Kidney (tissue), 14 donors: ENCODE measurements around the gene BMP7. TPM values are rescaled to one million over a fixed set of nuclear protein-coding genes. Genes with fewer than 3 reads are reported as not detected.

Source experiments
- DNase-seq, 5 donors: peaks; one replicate each; pipeline ENCODE4 v3.0.0-alpha.2; 2013 to 2020
- FAIRE-seq: peaks from 2 replicates; lab custom pipeline; 2012; peaks lifted over from hg19 to GRCh38; lab: Jason Lieb, UNC
- H3K27ac ChIP-seq, 2 donors: one replicate each; pipeline ENCODE4 v1.7.0; 2013; ENCODE audit warnings: low read depth in 2 of 2, low read length in 2 of 2, inconsistent platforms in 1 of 2
- H3K27me3 ChIP-seq: one replicate; pipeline ENCODE4 v1.7.1; 2013; ENCODE audit warnings: low read length, inconsistent platforms; ENCODE audit not compliant: control insufficient read depth, insufficient read depth
- H3K36me3 ChIP-seq, 3 donors: one replicate each; pipeline versions ENCODE4 v1.7.0 to v1.7.1; 2013; ENCODE audit warnings: low read length in 3 of 3, control low read depth in 1 of 3, inconsistent platforms in 1 of 3; ENCODE audit not compliant: insufficient read depth in 3 of 3, control insufficient read depth in 2 of 3
- H3K4me1 ChIP-seq, 3 donors: one replicate each; pipeline versions ENCODE4 v1.7.0 to v1.7.1; 2013; ENCODE audit warnings: low read length in 3 of 3, inconsistent platforms in 1 of 3, low read depth in 1 of 3; ENCODE audit not compliant: control insufficient read depth in 2 of 3, insufficient read depth in 2 of 3
- H3K4me3 ChIP-seq, 3 donors: one replicate each; pipeline versions ENCODE4 v1.7.0 to v1.8.1; 2013; ENCODE audit warnings: low read length in 3 of 3, control low read depth in 1 of 3, inconsistent platforms in 1 of 3
- H3K9ac ChIP-seq, 3 donors: one replicate each; pipeline versions ENCODE4 v1.7.0 to v1.7.1; 2013; ENCODE audit warnings: low read length in 3 of 3, control low read depth in 1 of 3, inconsistent platforms in 1 of 3
- H3K9me3 ChIP-seq, 3 donors: one replicate each; pipeline versions ENCODE4 v1.7.0 to v1.7.1; 2013; ENCODE audit warnings: low read length in 3 of 3, control low read depth in 1 of 3, inconsistent platforms in 1 of 3; ENCODE audit not compliant: control insufficient read depth in 2 of 3, insufficient read depth in 1 of 3
- intact Hi-C: fragments of 100-400 bp; cut with DNase I; formaldehyde crosslinking; loops from one replicate; pipeline ENCODE4 v1.11.1; 2022
- polyA plus RNA-seq: library from polyadenylated mRNA; stranded (reverse); fragments of 350-450 nt; fragmentation: Illumina TruSeq; extraction: RNeasy Lipid Tissue Mini Kit (QIAGEN cat#74804); gene quantifications from one replicate; pipeline ENCODE4 v1.2.3, GENCODE V29; 2014; ENCODE audit warnings: low read depth, low replicate concordance; ENCODE audit not compliant: insufficient read depth
- total RNA-seq: library from RNA; stranded (reverse); fragmentation: NEBNext Ultra II Directional; extraction: Animal tissue kit (Norgen Biotek cat#: 25700); gene quantifications from one replicate; pipeline ENCODE4 v1.2.1, GENCODE V29; 2021
- TF ChIP-seq, protein P1 (sequence below): IDR thresholded peaks from 3 replicates; pipeline ENCODE4 v1.5.1; 2012; ENCODE audit warnings: mild to moderate bottlenecking, moderate library complexity, borderline replicate concordance; ENCODE audit not compliant: insufficient read depth; ENCODE audit errors: extremely low read depth
- donor health status: control.
- donor health status: control.
- donor health status: control.
- donor health status: control.
- donor health status: control.
- donor health status: DM: yes; HTN: yes; CAD: no.
- donor health status: Normal renal cell carcinoma (clear cell type).

BMP7 gene
- total and polyA plus RNA-seq, 2 donors from 2014 or later = 1.6 to 11.3 TPM

DNA sequence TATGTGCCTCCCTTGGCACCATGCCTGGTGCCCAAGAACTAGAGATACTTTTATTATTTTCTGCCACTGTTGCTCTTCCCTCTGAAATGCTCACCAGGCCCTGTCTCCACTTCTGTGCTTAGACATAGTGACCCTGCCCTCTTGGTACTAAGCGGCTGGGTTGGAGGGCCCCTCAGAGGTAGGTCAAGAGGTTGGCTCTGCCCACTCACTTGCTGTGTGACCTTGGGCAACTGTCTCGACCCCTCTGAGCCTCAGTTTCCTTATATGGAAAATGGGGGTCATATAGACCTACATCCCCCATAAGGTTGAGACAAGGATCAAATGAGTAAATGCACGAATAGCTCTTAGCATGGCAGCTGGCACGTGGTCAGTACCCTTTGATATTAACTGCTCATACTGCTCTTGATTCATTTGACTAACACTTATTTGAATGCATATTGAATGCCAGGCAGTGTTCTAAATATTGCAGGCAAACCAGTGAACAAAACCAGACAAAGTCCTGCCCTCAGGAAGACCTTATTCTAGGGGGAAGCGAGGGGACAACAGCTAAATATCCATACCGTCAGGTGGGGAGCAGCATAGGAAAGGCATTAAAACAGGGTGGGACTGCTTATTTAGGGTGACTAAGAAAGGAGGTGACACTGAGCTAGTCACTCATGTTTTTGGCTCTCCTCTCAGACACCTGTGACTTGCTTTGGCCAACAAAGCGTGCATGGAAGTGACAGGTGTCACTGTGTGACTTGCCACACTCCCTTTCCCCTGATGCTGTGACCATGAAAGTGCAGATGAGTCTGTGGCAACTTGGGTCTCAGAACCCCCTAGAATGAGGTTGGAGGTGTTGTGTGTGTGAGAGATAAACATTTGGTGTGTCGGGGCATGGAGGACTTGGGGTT lies 48.9 kb upstream of the BMP7 start:
- no peaks in the 10 kb centered on the region for H3K36me3 ChIP-seq
- DNase-seq = peak in 1 of 5 donors; percentile 17
- H3K9ac ChIP-seq = no peak overlapping the region
- no peaks in the 10 kb centered on the region for H3K27me3 ChIP-seq
- FAIRE-seq = no peak
- H3K4me1 ChIP-seq = no peaks in the 10 kb centered on the region
- H3K27ac ChIP-seq = no peak overlapping the region
- TF ChIP-seq, protein P1, sequence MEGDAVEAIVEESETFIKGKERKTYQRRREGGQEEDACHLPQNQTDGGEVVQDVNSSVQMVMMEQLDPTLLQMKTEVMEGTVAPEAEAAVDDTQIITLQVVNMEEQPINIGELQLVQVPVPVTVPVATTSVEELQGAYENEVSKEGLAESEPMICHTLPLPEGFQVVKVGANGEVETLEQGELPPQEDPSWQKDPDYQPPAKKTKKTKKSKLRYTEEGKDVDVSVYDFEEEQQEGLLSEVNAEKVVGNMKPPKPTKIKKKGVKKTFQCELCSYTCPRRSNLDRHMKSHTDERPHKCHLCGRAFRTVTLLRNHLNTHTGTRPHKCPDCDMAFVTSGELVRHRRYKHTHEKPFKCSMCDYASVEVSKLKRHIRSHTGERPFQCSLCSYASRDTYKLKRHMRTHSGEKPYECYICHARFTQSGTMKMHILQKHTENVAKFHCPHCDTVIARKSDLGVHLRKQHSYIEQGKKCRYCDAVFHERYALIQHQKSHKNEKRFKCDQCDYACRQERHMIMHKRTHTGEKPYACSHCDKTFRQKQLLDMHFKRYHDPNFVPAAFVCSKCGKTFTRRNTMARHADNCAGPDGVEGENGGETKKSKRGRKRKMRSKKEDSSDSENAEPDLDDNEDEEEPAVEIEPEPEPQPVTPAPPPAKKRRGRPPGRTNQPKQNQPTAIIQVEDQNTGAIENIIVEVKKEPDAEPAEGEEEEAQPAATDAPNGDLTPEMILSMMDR = no peak
- H3K9me3 ChIP-seq = no peaks in the 10 kb centered on the region
- no peak overlapping the region for H3K4me3 ChIP-seq
- intact Hi-C loops = no loop called here

DNA sequence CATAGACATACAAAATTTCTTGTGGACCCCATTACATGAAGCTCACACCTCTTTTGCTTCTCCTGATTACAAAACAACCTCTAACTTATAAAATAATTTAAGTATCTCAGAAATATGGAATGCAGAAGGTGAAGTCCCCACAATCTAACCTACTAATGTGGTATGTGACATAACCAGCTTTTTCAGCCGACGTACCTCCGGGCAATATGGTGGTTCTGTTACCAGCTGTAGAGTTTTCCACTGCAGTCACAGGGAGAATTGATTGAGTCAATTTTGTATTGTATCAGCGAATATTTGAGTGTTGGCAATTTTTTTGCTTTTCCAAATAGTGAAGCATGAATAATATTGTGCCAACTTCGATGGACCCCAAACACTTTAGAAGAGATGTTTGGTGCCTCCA lies 47.5 kb upstream of the BMP7 start:
- no peak for FAIRE-seq
- TF ChIP-seq, protein P1 = no peak
- Histone ChIP-seq H3K4me3 (no peak overlapping the region), H3K9ac (no peak overlapping the region), H3K4me1 (no peaks in the 10 kb centered on the region), H3K36me3 (no peaks in the 10 kb centered on the region), H3K9me3 (no peaks in the 10 kb centered on the region), H3K27me3 (no peaks in the 10 kb centered on the region), H3K27ac (no peak overlapping the region)
- DNase-seq = no peak
- intact Hi-C loops = no loop called here

DNA sequence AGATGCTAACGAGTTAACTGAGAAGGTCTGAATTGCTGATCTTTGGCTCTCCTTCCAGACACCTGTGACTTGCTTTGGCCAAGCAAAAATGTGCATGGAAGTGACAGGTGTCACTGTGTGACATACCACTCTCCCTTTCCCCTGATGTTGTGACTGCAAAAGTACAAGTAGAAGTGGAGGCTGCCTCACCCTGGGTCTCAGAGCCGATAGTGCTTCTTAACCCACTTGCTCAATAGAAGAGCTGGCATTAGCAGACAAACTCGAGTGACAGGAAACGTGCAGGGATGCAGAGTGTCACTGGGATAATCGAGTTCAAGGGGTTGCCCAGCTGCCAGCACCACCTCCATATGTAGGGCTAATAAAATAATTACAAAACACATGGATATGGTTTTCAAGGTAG lies 46.8 kb upstream of the BMP7 start:
- FAIRE-seq = no peak
- Histone ChIP-seq H3K4me1 (no peaks in the 10 kb centered on the region), H3K4me3 (no peak overlapping the region), H3K27ac (no peak overlapping the region), H3K27me3 (no peaks in the 10 kb centered on the region), H3K9me3 (no peaks in the 10 kb centered on the region), H3K9ac (no peak overlapping the region), H3K36me3 (no peaks in the 10 kb centered on the region)
- intact Hi-C loops = no loop called here
- no peak for DNase-seq
- TF ChIP-seq, protein P1 = no peak
